ENCODE results near the gene ENDOV. TPM values are rescaled to one million over a fixed set of nuclear protein-coding genes. Genes with fewer than 3 reads are reported as not detected.

Gene ENDOV
- total RNA-seq, 2 donors from 2014 or later: 8.3 to 17.5 TPM

DNA sequence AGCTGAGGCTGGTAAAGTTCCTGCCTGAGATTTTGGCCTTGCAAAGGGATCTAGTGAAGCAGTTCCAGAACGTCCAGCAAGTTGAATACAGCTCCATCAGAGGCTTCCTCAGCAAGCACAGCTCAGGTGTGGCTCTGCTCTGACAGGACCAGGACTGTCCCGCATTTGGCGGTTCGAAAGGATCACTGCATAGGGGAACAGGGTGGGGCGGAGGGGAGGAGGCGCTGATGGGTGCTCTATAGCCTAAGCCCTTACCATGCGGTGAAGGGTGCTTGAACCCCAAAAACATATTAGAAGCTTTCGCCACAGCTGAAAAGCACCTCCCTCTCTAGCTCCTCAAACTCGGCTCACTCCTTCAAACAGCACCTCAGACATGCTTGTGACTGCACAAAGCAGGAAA is 29.9 kb upstream of the ENDOV start:
- DNase-seq (no peak), ATAC-seq (no peak)
- no peaks in the 10 kb centered on the region for H3K9me3 ChIP-seq
- no peak overlapping the region for H3K27ac ChIP-seq
- 86 to 94% methylated on average over 9 of the region's 9 CpGs for WGBS, 2 donors
- H3K4me3 ChIP-seq: no peak overlapping the region
- no peaks in the 10 kb centered on the region for H3K27me3 ChIP-seq
- intact Hi-C loops (cut with DNase I): no loop called here
- no peak for TF ChIP-seq POLR2A (IDR thresholded peaks at IDR 0.05)
- TF ChIP-seq, protein P1, sequence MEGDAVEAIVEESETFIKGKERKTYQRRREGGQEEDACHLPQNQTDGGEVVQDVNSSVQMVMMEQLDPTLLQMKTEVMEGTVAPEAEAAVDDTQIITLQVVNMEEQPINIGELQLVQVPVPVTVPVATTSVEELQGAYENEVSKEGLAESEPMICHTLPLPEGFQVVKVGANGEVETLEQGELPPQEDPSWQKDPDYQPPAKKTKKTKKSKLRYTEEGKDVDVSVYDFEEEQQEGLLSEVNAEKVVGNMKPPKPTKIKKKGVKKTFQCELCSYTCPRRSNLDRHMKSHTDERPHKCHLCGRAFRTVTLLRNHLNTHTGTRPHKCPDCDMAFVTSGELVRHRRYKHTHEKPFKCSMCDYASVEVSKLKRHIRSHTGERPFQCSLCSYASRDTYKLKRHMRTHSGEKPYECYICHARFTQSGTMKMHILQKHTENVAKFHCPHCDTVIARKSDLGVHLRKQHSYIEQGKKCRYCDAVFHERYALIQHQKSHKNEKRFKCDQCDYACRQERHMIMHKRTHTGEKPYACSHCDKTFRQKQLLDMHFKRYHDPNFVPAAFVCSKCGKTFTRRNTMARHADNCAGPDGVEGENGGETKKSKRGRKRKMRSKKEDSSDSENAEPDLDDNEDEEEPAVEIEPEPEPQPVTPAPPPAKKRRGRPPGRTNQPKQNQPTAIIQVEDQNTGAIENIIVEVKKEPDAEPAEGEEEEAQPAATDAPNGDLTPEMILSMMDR (IDR thresholded peaks at IDR 0.05): no peak
- H3K36me3 ChIP-seq (replicated peaks in 1 of 2; ENCODE audit: insufficient read depth in 1 of 2, low read depth in 2 of 2): peaks cover 9 to 59% of the 10 kb centered on the region in 2 donors
- H3K4me1 ChIP-seq: no peaks in the 10 kb centered on the region

DNA sequence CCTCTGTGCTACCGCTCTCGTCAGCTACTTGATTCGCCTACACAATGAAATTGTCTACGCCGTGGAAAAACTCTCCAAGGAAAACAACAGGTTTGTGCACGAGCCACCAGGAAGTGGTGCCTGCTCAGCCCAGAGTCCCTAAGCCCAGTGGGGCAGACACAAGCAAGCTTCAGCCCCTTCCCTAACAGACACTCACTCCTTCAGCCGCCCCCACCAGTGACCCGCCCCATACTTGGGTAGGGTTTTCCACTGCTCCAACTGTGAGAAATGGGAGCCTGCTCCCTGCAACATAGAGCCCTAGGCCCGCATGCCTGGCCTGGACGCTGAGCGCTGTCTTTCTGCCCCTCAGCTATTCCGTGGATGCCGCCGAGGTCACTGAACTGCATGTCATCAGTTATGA is 28.6 kb upstream of the ENDOV start:
- intact Hi-C loops (cut with DNase I): no loop called here
- ATAC-seq (no peak), DNase-seq (no peak)
- Histone ChIP-seq H3K4me1 (no peaks in the 10 kb centered on the region), H3K27me3 (no peaks in the 10 kb centered on the region), H3K36me3 (replicated peaks in 1 of 2; ENCODE audit: insufficient read depth in 1 of 2, low read depth in 2 of 2) (peaks cover 5 to 57% of the 10 kb centered on the region in 2 donors), H3K9me3 (no peaks in the 10 kb centered on the region), H3K27ac (no peak overlapping the region), H3K4me3 (no peak overlapping the region)
- WGBS, 2 donors: 85 to 93% methylated on average over 9 to 14 of the region's 14 CpGs
- TF ChIP-seq, protein P1 (IDR thresholded peaks at IDR 0.05): no peak
- no peak for TF ChIP-seq POLR2A (IDR thresholded peaks at IDR 0.05)

DNA sequence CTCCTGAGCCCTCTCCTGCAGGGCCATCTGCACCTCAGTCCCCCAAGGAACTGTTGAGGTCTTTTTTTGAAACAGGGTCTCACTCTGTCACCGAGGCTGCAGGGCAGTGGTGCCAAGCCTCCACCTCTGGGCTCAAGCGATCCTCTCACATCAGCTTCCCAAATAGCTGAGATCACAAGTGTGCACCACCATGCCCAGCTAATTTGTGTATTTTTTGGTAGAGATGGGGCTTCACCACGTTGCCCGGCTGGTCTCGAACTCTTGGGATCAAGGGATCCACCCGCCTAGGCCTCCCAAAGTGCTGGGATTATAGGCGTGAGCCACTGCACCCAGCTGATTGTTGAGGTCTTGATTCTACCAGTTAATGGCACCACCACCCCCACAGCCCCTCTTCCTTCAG is 27.9 kb upstream of the ENDOV start:
- ATAC-seq: no peak
- Histone ChIP-seq H3K9me3 (no peaks in the 10 kb centered on the region), H3K27me3 (no peaks in the 10 kb centered on the region), H3K36me3 (replicated peaks in 1 of 2; ENCODE audit: insufficient read depth in 1 of 2, low read depth in 2 of 2) (peaks cover 0 to 51% of the 10 kb centered on the region in 2 donors), H3K27ac (no peak overlapping the region), H3K4me3 (no peak overlapping the region), H3K4me1 (no peaks in the 10 kb centered on the region)
- DNase-seq: no peak
- TF ChIP-seq, protein P1 (IDR thresholded peaks at IDR 0.05): no peak
- no peak for TF ChIP-seq POLR2A (IDR thresholded peaks at IDR 0.05)
- 91% methylated on average over 7 of the region's 7 CpGs; no CpG with 5 or more reads in 1 of the 2 donors for WGBS, 2 donors
- intact Hi-C loops (cut with DNase I): no loop called here

DNA sequence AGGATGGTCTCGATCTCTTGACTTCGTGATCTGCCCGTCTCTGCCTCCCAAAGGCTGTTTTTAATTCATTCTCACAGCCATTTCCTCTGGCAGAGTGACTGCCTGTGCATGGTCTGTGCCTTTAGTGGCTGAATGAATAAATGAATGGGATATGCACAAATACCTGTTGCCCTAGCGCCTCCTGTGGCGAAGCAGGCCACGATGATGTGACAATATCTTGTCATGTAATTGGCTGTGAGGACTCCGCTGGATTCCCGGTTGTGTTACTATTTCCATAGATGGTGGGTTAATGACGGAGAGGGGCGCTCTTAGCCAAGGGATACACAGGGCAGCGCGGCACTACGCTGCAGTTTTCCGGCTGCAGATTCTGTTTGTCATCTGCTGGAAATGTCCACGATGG is 26.8 kb upstream of the ENDOV start:
- no peak for DNase-seq
- 91 to 95% methylated on average over 15 of the region's 15 CpGs for WGBS, 2 donors
- intact Hi-C loops (cut with DNase I): no loop called here
- H3K27ac ChIP-seq: no peak overlapping the region
- no peak overlapping the region for H3K4me3 ChIP-seq
- H3K36me3 ChIP-seq (replicated peaks in 1 of 2; ENCODE audit: insufficient read depth in 1 of 2, low read depth in 2 of 2): peaks cover 0 to 51% of the 10 kb centered on the region in 2 donors
- no peak for ATAC-seq
- H3K9me3 ChIP-seq: no peaks in the 10 kb centered on the region
- no peak for TF ChIP-seq POLR2A (IDR thresholded peaks at IDR 0.05)
- TF ChIP-seq, protein P1 (IDR thresholded peaks at IDR 0.05): no peak
- H3K27me3 ChIP-seq: no peaks in the 10 kb centered on the region
- no peaks in the 10 kb centered on the region for H3K4me1 ChIP-seq

DNA sequence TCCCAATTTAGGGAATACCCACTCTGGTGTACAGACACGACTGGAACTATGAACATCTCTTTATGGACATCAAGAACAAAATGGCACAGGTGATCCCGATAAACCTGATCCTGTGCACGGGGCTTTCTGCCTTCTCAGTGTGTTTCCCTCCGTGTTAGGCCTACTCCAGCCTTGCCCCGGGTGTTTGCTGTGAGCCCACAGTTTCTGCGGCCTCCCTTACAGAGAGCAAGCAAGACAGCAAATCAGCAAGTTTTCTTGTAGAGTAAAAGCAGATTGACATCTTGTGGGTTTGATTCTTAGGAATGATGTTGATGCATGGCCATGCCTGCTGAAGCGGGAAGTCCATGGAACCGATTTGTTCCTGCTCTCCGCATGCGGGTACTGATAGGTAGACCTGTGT is 26.4 kb upstream of the ENDOV start:
- intact Hi-C loops (cut with DNase I): no loop called here
- no peak overlapping the region for H3K27ac ChIP-seq
- WGBS, 2 donors: 93 to 95% methylated on average over 10 of the region's 10 CpGs
- H3K27me3 ChIP-seq: no peaks in the 10 kb centered on the region
- DNase-seq: no peak
- no peak for TF ChIP-seq POLR2A (IDR thresholded peaks at IDR 0.05)
- TF ChIP-seq, protein P1 (IDR thresholded peaks at IDR 0.05): no peak
- H3K4me1 ChIP-seq: no peaks in the 10 kb centered on the region
- peaks cover 0 to 49% of the 10 kb centered on the region in 2 donors for H3K36me3 ChIP-seq (replicated peaks in 1 of 2; ENCODE audit: insufficient read depth in 1 of 2, low read depth in 2 of 2)
- no peak for ATAC-seq
- no peaks in the 10 kb centered on the region for H3K9me3 ChIP-seq
- H3K4me3 ChIP-seq: no peak overlapping the region

All from body of pancreas (tissue), 4 donors.